RWPE2 (cell line): ENCODE results near the gene USF1.

Source experiments
- ATAC-seq: fragments of 200-7000 bp; cut with Tn5 transposase; 3 replicates; pipeline ENCODE4 v1.9.1; 2021; ENCODE audit warnings: low read depth
- DNase-seq: peaks from one replicate; pipeline ENCODE4 v3.0.0-alpha.2; 2020; ENCODE audit warnings: low spot score
- H3K27ac ChIP-seq: fragments of 450-650 bp; 2 replicates; pipeline ENCODE4 v1.5.1; 2017; ENCODE audit warnings: mild to moderate bottlenecking; ENCODE audit not compliant: poor library complexity, severe bottlenecking
- H3K27me3 ChIP-seq: fragments of 250-450 bp; sonication (Bioruptor Pico); 2 replicates; pipeline ENCODE4 v1.5.1; 2021; ENCODE audit warnings: mild to moderate bottlenecking, moderate library complexity; ENCODE audit not compliant: insufficient read depth, poor library complexity, severe bottlenecking
- H3K36me3 ChIP-seq: fragments of 250-450 bp; sonication (Bioruptor Pico); 2 replicates; pipeline ENCODE4 v1.5.1; 2020; ENCODE audit warnings: low read depth, mild to moderate bottlenecking, moderate library complexity
- H3K4me1 ChIP-seq: fragments of 250-450 bp; sonication (Bioruptor Pico); 2 replicates; pipeline ENCODE4 v1.5.1; 2021; ENCODE audit warnings: mild to moderate bottlenecking, moderate library complexity; ENCODE audit not compliant: insufficient read depth, poor library complexity, severe bottlenecking
- H3K4me3 ChIP-seq: fragments of 250-450 bp; sonication (Bioruptor Pico); 2 replicates; pipeline ENCODE4 v1.5.1; 2021; ENCODE audit warnings: mild to moderate bottlenecking, moderate library complexity; ENCODE audit not compliant: severe bottlenecking
- H3K9me3 ChIP-seq: fragments of 250-450 bp; sonication (Bioruptor Pico); 2 replicates; pipeline ENCODE4 v1.5.1; 2021; ENCODE audit warnings: mild to moderate bottlenecking, moderate library complexity; ENCODE audit not compliant: severe bottlenecking
- CTCF ChIP-seq: fragments of 450-650 bp; IDR thresholded peaks from one replicate; pipeline ENCODE4 v1.5.1; 2017; ENCODE audit warnings: mild to moderate bottlenecking, moderate library complexity; ENCODE audit not compliant: poor library complexity, severe bottlenecking

The USF1 gene

GRCh38 chr1:161083748-161084596 lies 38.2 kb upstream of the USF1 start:
- no peak overlapping the region for H3K4me3 ChIP-seq
- H3K27ac ChIP-seq, result peak overlapping the region; percentile 69
- no peak for TF ChIP-seq CTCF
- no peaks in the 10 kb centered on the region for H3K36me3 ChIP-seq
- H3K9me3 ChIP-seq, result no peaks in the 10 kb centered on the region
- ATAC-seq (no peak), DNase-seq (no peak)
- H3K27me3 ChIP-seq, result no peaks in the 10 kb centered on the region
- H3K4me1 ChIP-seq, result peaks cover 46% of the 10 kb centered on the region

DNA sequence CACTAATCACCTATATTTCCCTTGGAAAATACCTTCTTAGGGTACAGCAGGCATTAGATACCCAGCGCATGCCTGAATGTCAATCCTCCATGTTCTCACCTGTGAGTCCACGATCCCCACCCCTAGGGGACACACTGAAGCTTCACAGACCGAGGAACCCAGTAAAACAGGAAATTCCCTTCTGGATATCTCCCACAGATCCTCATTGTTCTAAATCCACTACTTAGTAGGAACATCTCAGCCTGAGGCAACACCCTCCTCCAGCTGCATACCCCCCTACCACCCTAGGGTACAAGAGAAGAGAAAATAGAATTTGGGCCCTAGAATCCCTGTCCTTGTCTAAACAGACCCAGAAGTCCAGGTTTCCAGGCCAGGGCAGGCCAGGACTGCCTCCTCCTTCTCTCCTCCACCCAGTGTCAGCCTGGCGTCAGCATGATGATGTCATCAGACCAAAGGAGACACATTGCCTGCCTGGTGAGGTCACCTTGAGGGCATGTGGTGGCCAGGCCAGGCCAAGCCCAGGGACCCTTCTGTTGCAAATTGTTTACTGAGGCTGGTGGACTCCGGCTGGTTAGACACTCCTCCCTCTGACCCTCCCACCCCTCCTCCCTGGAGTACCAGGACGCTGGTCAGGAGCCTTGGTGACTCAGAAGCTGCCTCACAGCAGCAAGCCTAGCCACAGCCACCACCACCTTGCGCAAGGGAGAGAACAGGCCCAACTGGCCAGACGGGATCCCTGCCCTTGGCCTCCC lies 37.4 kb upstream of the USF1 start:
- ATAC-seq (peak; percentile 92), DNase-seq (peak; percentile 98)
- Histone ChIP-seq H3K27ac (peak overlapping the region; percentile 69), H3K9me3 (no peaks in the 10 kb centered on the region), H3K4me3 (no peak overlapping the region), H3K27me3 (no peaks in the 10 kb centered on the region), H3K36me3 (no peaks in the 10 kb centered on the region), H3K4me1 (peaks cover 38% of the 10 kb centered on the region)
- no peak for TF ChIP-seq CTCF

GRCh38 chr1:161082483-161082882 lies 36.7 kb upstream of the USF1 start:
- DNase-seq, result no peak
- no peaks in the 10 kb centered on the region for H3K9me3 ChIP-seq
- peak overlapping the region; percentile 69 for H3K27ac ChIP-seq
- H3K4me3 ChIP-seq, result no peak overlapping the region
- no peak for ATAC-seq
- no peaks in the 10 kb centered on the region for H3K27me3 ChIP-seq
- peaks cover 37% of the 10 kb centered on the region for H3K4me1 ChIP-seq
- no peaks in the 10 kb centered on the region for H3K36me3 ChIP-seq
- TF ChIP-seq CTCF, result no peak

- Histone ChIP-seq H3K27me3 (no peaks in the 10 kb centered on the region), H3K4me3 (no peak overlapping the region), H3K27ac (peak overlapping the region; percentile 20), H3K9me3 (no peaks in the 10 kb centered on the region), H3K4me1 (peaks cover 38% of the 10 kb centered on the region), H3K36me3 (no peaks in the 10 kb centered on the region)
- no peak for ATAC-seq
- DNase-seq, result no peak
- TF ChIP-seq CTCF, result no peak
These were observed 35.7 kb upstream of the USF1 start for GRCh38 chr1:161081519-161081918.
